Mesothelial cell of epicardium (in vitro differentiated cells): ENCODE data around the gene PYROXD2. TPM values are rescaled to one million over a fixed set of nuclear protein-coding genes. Genes with fewer than 3 reads are reported as not detected.
A peak's percentile ranks its signal among the peaks of the same experiment; 100 is the strongest.

Experiments
- DNase-seq, 2 experiments: peaks; one replicate each; pipeline ENCODE4 v3.0.0; 2021; ENCODE audit warnings: low spot score in 2 of 2; ENCODE audit not compliant: unreplicated experiment in 2 of 2
- H3K27ac Mint-ChIP-seq: 2 replicates; pipeline ENCODE4 v1.8.0; 2021; ENCODE audit warnings: mixed read lengths
- H3K27me3 Mint-ChIP-seq: 2 replicates; pipeline ENCODE4 v1.8.0; 2021; ENCODE audit warnings: low read depth, mixed read lengths
- H3K36me3 Mint-ChIP-seq: 2 replicates; pipeline ENCODE4 v1.8.0; 2021; ENCODE audit warnings: mixed read lengths
- H3K4me1 Mint-ChIP-seq: 2 replicates; pipeline ENCODE4 v1.8.0; 2021; ENCODE audit warnings: mixed read lengths
- H3K4me3 Mint-ChIP-seq: 2 replicates; pipeline ENCODE4 v1.8.0; 2021; ENCODE audit warnings: mild to moderate bottlenecking, moderate library complexity, mixed read lengths
- H3K9me3 Mint-ChIP-seq: 2 replicates; pipeline ENCODE4 v1.8.0; 2021; ENCODE audit warnings: mixed read lengths
- CTCF ChIP-seq: fragments of 200-600 bp; sonication (generic); IDR thresholded peaks from one replicate; pipeline ENCODE4 v1.5.0; 2021; ENCODE audit warnings: antibody characterized with exemption; ENCODE audit not compliant: unreplicated experiment
- total RNA-seq: library from RNA; stranded (reverse); gene quantifications from 3 replicates; pipeline ENCODE4 v1.2.1, GENCODE V29; 2021

Gene PYROXD2
- total RNA-seq, 1 donor from 2014 or later: 31.9 TPM

- H3K4me3 Mint-ChIP-seq: no peak overlapping the region
- H3K36me3 Mint-ChIP-seq: peaks cover 3% of the 10 kb centered on the region
- peak overlapping the region; percentile 77 for H3K27ac Mint-ChIP-seq
- H3K4me1 Mint-ChIP-seq: peaks cover 50% of the 10 kb centered on the region
- TF ChIP-seq CTCF: no peak
- H3K9me3 Mint-ChIP-seq: peaks cover 4% of the 10 kb centered on the region
- no peaks in the 10 kb centered on the region for H3K27me3 Mint-ChIP-seq
- no peak for DNase-seq
These were observed 38.0 kb downstream of the PYROXD2 start for GRCh38 chr10:98377001-98377400.

DNA sequence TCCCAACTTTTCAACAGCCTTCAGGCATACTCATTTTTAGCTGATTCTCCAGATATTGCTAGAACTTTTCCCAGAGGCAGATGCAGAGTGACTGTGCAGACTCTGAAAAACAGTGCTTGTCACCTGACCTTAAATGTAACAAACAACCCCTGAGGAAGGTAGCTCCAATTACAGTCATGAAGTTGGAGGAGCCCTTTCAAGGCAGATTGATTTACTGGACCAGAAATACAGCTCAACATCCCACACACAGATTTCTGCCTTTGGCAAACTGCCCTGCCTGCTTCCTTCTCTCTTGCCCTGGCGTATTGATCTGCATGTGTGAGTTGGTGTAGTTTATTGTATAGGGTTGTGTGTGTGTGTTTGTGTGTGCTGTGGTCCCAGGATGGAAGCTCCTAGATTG is 38.5 kb downstream of the PYROXD2 start:
- Mint-ChIP-seq H3K4me3 (no peak overlapping the region), H3K27ac (peak overlapping the region; percentile 77), H3K4me1 (peaks cover 50% of the 10 kb centered on the region), H3K27me3 (no peaks in the 10 kb centered on the region), H3K36me3 (peaks cover 2% of the 10 kb centered on the region), H3K9me3 (peaks cover 4% of the 10 kb centered on the region)
- no peak for DNase-seq
- no peak for TF ChIP-seq CTCF

DNA sequence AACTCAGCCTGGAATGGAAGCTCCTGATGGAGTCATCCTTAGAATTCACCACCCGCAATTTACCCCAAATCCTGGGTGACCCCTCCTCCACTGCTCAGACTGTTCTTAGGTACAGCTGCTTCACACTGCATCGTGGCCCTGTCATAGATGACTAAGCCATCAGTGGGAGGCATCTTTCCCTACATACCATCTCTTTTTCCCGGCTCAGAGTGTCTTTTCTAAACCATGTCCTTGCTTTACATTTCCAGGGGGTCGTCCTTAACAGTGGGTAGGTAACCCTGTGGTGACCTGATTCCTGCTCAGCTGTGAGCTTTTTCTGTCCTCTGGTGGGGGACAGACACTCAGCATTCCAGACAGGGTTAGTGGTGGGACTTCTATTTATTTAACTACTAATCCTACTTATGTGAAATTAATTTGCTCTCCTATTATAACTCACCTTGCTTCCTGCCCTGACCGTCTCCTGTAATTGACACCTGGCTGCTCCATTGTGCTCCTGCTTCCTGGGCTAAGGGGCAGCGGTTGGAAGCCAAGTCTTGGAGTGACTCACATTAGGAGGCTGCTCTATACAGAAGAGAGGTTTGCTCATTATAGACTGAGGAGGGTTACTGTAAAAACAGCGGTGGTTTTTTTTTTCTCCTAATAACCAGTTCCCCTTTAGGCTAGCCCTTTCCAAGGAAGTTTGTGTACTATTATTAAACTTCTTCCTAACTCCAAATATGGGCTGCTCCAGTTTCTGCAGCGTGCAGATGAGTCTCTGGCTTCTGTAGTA is 40.6 kb downstream of the PYROXD2 start:
- H3K27me3 Mint-ChIP-seq: no peaks in the 10 kb centered on the region
- H3K4me1 Mint-ChIP-seq: peaks cover 46% of the 10 kb centered on the region
- DNase-seq: no peak
- peak overlapping the region; percentile 86 for H3K27ac Mint-ChIP-seq
- no peak overlapping the region for H3K4me3 Mint-ChIP-seq
- no peak for TF ChIP-seq CTCF
- peaks cover 2% of the 10 kb centered on the region for H3K36me3 Mint-ChIP-seq
- peaks cover 4% of the 10 kb centered on the region for H3K9me3 Mint-ChIP-seq

DNA sequence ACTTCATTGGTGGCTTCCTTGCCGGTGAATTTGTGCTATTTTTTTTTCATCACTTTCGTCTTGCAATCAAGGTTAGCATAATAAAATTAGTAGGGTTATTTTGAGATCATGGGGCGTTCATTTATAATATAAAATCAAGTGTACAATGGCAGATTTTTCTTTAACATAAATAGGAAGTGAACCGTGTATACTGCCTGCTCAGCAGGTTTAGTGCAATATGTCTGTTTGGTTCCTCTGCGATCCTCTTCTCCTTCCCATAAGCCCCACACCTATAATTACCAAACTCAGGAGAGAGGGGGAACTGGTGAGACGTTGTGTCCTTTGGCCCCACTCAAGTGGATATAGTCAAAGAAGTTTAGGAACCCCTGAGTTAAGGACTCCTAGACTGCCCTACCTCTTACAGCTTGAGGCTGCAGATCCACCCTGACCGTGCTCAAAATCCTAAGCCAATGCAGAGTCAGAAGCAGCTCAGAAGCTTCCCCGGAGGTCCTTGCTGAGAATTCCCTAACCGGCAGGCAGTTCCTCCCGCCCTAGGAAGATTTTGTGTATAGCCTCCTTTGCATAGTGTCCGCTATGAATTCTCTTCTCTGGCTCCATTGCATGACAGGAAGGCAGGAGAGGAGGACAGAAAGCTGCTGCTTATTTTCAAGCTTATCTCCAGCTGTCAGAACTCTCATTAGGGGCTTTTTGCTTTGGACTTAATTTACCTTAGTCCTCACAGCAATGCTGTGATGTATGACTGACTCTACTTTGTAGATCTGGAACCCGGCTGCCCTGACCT is 41.5 kb downstream of the PYROXD2 start:
- peaks cover 46% of the 10 kb centered on the region for H3K4me1 Mint-ChIP-seq
- H3K9me3 Mint-ChIP-seq: peaks cover 6% of the 10 kb centered on the region
- DNase-seq: no peak
- no peak overlapping the region for H3K4me3 Mint-ChIP-seq
- H3K36me3 Mint-ChIP-seq: peaks cover 2% of the 10 kb centered on the region
- peak overlapping the region; percentile 86 for H3K27ac Mint-ChIP-seq
- TF ChIP-seq CTCF: no peak
- H3K27me3 Mint-ChIP-seq: no peaks in the 10 kb centered on the region

- no peak for DNase-seq
- no peaks in the 10 kb centered on the region for H3K36me3 Mint-ChIP-seq
- no peak for TF ChIP-seq CTCF
- H3K9me3 Mint-ChIP-seq: peaks cover 5% of the 10 kb centered on the region
- peaks cover 34% of the 10 kb centered on the region for H3K4me1 Mint-ChIP-seq
- no peak overlapping the region for H3K27ac Mint-ChIP-seq
- H3K4me3 Mint-ChIP-seq: no peak overlapping the region
- H3K27me3 Mint-ChIP-seq: no peaks in the 10 kb centered on the region
These were observed 43.9 kb downstream of the PYROXD2 start for GRCh38 chr10:98370831-98371820.
